Uterus (tissue), 2 donors: Measurements from ENCODE around the gene RPRD1B.

Experiments used
- POLR2A ChIP-seq, 2 donors: fragments of 450-650 bp; IDR thresholded peaks; one replicate each; pipeline ENCODE4 v1.6.1; 2016; ENCODE audit warnings: antibody characterized with exemption in 2 of 2, mild to moderate bottlenecking in 1 of 2, moderate library complexity in 1 of 2
- TF ChIP-seq, protein P1 (sequence below), 4 experiments: fragments of 200-600 bp in 2 of 4; fragments of 450-650 bp in 2 of 4; sonication (generic) in 2 of 4; IDR thresholded peaks; one replicate each; pipeline ENCODE4 v1.5.1; 2016 to 2019; ENCODE audit warnings: antibody characterized with exemption in 4 of 4, mild to moderate bottlenecking in 2 of 4, moderate library complexity in 1 of 4

DNA sequence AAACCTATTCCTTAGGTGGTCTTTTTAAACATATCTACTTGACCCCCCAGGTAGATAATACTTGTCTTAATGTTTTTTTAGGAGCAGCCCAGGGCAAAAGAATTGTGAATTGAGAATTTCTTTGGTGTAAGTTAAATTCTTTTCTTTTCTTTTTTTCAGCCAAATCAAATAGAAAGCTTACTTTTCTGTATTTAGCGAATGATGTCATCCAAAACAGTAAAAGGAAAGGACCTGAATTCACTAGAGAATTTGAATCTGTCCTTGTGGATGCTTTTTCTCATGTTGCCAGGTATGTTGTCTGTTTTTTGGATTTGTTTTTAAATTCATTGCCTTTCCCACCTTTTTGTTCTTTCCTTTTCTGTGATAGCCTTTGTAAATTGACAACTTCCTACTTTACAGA is 6.7 kb downstream of the RPRD1B start:
- TF ChIP-seq, protein P1, sequence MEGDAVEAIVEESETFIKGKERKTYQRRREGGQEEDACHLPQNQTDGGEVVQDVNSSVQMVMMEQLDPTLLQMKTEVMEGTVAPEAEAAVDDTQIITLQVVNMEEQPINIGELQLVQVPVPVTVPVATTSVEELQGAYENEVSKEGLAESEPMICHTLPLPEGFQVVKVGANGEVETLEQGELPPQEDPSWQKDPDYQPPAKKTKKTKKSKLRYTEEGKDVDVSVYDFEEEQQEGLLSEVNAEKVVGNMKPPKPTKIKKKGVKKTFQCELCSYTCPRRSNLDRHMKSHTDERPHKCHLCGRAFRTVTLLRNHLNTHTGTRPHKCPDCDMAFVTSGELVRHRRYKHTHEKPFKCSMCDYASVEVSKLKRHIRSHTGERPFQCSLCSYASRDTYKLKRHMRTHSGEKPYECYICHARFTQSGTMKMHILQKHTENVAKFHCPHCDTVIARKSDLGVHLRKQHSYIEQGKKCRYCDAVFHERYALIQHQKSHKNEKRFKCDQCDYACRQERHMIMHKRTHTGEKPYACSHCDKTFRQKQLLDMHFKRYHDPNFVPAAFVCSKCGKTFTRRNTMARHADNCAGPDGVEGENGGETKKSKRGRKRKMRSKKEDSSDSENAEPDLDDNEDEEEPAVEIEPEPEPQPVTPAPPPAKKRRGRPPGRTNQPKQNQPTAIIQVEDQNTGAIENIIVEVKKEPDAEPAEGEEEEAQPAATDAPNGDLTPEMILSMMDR (IDR thresholded peaks at IDR 0.05): no peak
- no peak for TF ChIP-seq POLR2A (IDR thresholded peaks at IDR 0.05)
